Common myeloid progenitor, CD34-positive (primary cell): ENCODE measurements around the gene AUTS2.
A peak's percentile ranks its signal among the peaks of the same experiment; 100 is the strongest.

Experiments used
- CTCF ChIA-PET: fragments of 350-600 bp; sonication (Branson Sonifier 250); formaldehyde crosslinking; loops from one replicate; lab custom pipeline; 2021; ENCODE audit warnings: antibody characterized with exemption; lab: Charles Lee
- POLR2A ChIA-PET: fragments of 350-600 bp; sonication (Branson Sonifier 250); formaldehyde crosslinking; loops from one replicate; lab custom pipeline; 2021; ENCODE audit warnings: antibody characterized with exemption; lab: Charles Lee
- DNase-seq, 3 donors: peaks; one replicate each; pipeline versions ENCODE4 v3.0.0 to v3.0.0-alpha.2; 2013
- H3K27ac ChIP-seq, 2 experiments: 1 replicate in 1 of 2; 2 replicates in 1 of 2; pipeline ENCODE4 v1.7.0; 2013; ENCODE audit warnings: inconsistent platforms in 2 of 2, low read length in 2 of 2, mild to moderate bottlenecking in 2 of 2, low read depth in 1 of 2, moderate library complexity in 1 of 2; ENCODE audit not compliant: severe bottlenecking in 2 of 2, insufficient read depth in 1 of 2, poor library complexity in 1 of 2
- H3K27me3 ChIP-seq, 5 experiments: replicated peaks in 2 of 5; 1 replicate in 3 of 5; 2 replicates in 2 of 5; pipeline versions ENCODE4 v1.6.1 to v1.7.0; 2013; ENCODE audit warnings: low read length in 4 of 5, mild to moderate bottlenecking in 2 of 5, moderate library complexity in 2 of 5, inconsistent platforms in 1 of 5; ENCODE audit not compliant: insufficient read depth in 5 of 5, control insufficient read depth in 4 of 5
- H3K36me3 ChIP-seq, 4 experiments: 1 replicate in 2 of 4; 2 replicates in 2 of 4; pipeline versions ENCODE4 v1.6.1 to v1.7.0; 2013; ENCODE audit warnings: low read length in 3 of 4, control low read depth in 1 of 4, mild to moderate bottlenecking in 1 of 4; ENCODE audit not compliant: control insufficient read depth in 4 of 4, insufficient read depth in 4 of 4
- H3K4me1 ChIP-seq, 4 experiments: 1 replicate in 3 of 4; 2 replicates in 1 of 4; pipeline versions ENCODE4 v1.6.1 to v1.7.1; 2013; ENCODE audit warnings: low read length in 3 of 4, mild to moderate bottlenecking in 3 of 4, control low read depth in 1 of 4, inconsistent platforms in 1 of 4, moderate library complexity in 1 of 4; ENCODE audit not compliant: control insufficient read depth in 4 of 4, insufficient read depth in 4 of 4; ENCODE audit errors: control extremely low read depth in 1 of 4
- H3K4me3 ChIP-seq, 7 experiments: 1 replicate in 4 of 7; 2 replicates in 3 of 7; pipeline versions ENCODE4 v1.5.1 to v1.7.0; 2013; ENCODE audit warnings: mild to moderate bottlenecking in 7 of 7, low read length in 6 of 7, moderate library complexity in 6 of 7, inconsistent platforms in 2 of 7, low read depth in 2 of 7, control low read depth in 1 of 7; ENCODE audit not compliant: insufficient read depth in 4 of 7, control insufficient read depth in 1 of 7; ENCODE audit errors: extremely low read depth in 1 of 7
- H3K9me3 ChIP-seq, 5 experiments: 1 replicate in 4 of 5; 2 replicates in 1 of 5; pipeline versions ENCODE4 v1.6.1 to v1.7.1; 2013; ENCODE audit warnings: low read length in 4 of 5, mild to moderate bottlenecking in 2 of 5, inconsistent platforms in 1 of 5, low read depth in 1 of 5, moderate library complexity in 1 of 5; ENCODE audit not compliant: control insufficient read depth in 4 of 5, insufficient read depth in 2 of 5; ENCODE audit errors: control extremely low read depth in 1 of 5
- WGBS: methylation state at CpG from one replicate; pipeline ENCODE4 v1.1.5; 2013; ENCODE audit not compliant: insufficient coverage; 5-methylcytosine and 5-hydroxymethylcytosine counted together

The AUTS2 gene

GRCh38 chr7:70120851-70121250, 522.6 kb downstream of the AUTS2 start:
- no peak overlapping the region for H3K4me3 ChIP-seq
- H3K9me3 ChIP-seq: peaks cover 2 to 31% (median 12%) of the 10 kb centered on the region in 5 experiments
- ChIA-PET CTCF (no interaction called here), POLR2A (no interaction called here)
- no CpG with 5 or more reads among the region's 1 CpG for WGBS
- H3K4me1 ChIP-seq: no peaks in the 10 kb centered on the region
- no peaks in the 10 kb centered on the region for H3K27me3 ChIP-seq
- no peak for DNase-seq
- no peak overlapping the region for H3K27ac ChIP-seq
- H3K36me3 ChIP-seq: peaks cover 0 to 11% (median 0%) of the 10 kb centered on the region in 4 experiments

- Histone ChIP-seq H3K27ac (no peak overlapping the region), H3K36me3 (no peaks in the 10 kb centered on the region), H3K4me3 (no peak overlapping the region), H3K27me3 (no peaks in the 10 kb centered on the region), H3K9me3 (no peaks in the 10 kb centered on the region), H3K4me1 (peaks cover 0 to 4% (median 0%) of the 10 kb centered on the region in 4 experiments)
- POLR2A ChIA-PET: no interaction called here
- peak in 2 of 3 donors; percentile 9 to 19 for DNase-seq
- CTCF ChIA-PET: interaction anchor here (0.6 kb wide), 1 partner anchor 609 kb away, joined by 3 read pairs; no protein-coding TSS in a partner anchor
- WGBS: no CpG with 5 or more reads among the region's 3 CpGs
Measured at GRCh38 chr7:70131817-70132216, 533.5 kb downstream of the AUTS2 start.

GRCh38 chr7:70132226-70132851, 534.1 kb downstream of the AUTS2 start:
- Histone ChIP-seq H3K36me3 (no peaks in the 10 kb centered on the region), H3K27me3 (no peaks in the 10 kb centered on the region)

GRCh38 chr7:70132852-70133690, 534.8 kb downstream of the AUTS2 start:
- 86% methylated on average over 1 of the region's 1 CpG for WGBS

More at GRCh38 chr7:70132226-70132851, 534.1 kb downstream of the AUTS2 start:
- 95% methylated on average over 4 of the region's 11 CpGs for WGBS
- no peak overlapping the region for H3K4me3 ChIP-seq
- H3K9me3 ChIP-seq: no peaks in the 10 kb centered on the region
- DNase-seq: no peak
- H3K27ac ChIP-seq: no peak overlapping the region
- ChIA-PET POLR2A (no interaction called here), CTCF (no interaction called here)
- H3K4me1 ChIP-seq: peaks cover 0 to 4% (median 0%) of the 10 kb centered on the region in 4 experiments

GRCh38 chr7:70134029-70134770, 535.9 kb downstream of the AUTS2 start:
- no peaks in the 10 kb centered on the region for H3K36me3 ChIP-seq
- CTCF ChIA-PET: no interaction called here
- H3K4me1 ChIP-seq: peaks cover 0 to 4% (median 0%) of the 10 kb centered on the region in 4 experiments
- H3K27ac ChIP-seq: no peak overlapping the region
- no peak for DNase-seq
- WGBS: 98% methylated on average over 7 of the region's 8 CpGs
- H3K9me3 ChIP-seq: no peaks in the 10 kb centered on the region
- POLR2A ChIA-PET: no interaction called here
- H3K27me3 ChIP-seq: no peaks in the 10 kb centered on the region
- H3K4me3 ChIP-seq: no peak overlapping the region

More at GRCh38 chr7:70132852-70133690, 534.8 kb downstream of the AUTS2 start:
- no peak for DNase-seq
- Histone ChIP-seq H3K4me3 (no peak overlapping the region), H3K36me3 (no peaks in the 10 kb centered on the region), H3K27ac (no peak overlapping the region), H3K9me3 (no peaks in the 10 kb centered on the region), H3K27me3 (no peaks in the 10 kb centered on the region), H3K4me1 (peaks cover 0 to 4% (median 0%) of the 10 kb centered on the region in 4 experiments)
- POLR2A ChIA-PET: no interaction called here
- CTCF ChIA-PET: no interaction called here

- 100% methylated on average over 2 of the region's 3 CpGs for WGBS
- ChIA-PET CTCF (no interaction called here), POLR2A (no interaction called here)
- Histone ChIP-seq H3K27me3 (no peaks in the 10 kb centered on the region), H3K27ac (no peak overlapping the region), H3K36me3 (no peaks in the 10 kb centered on the region), H3K4me3 (no peak overlapping the region), H3K4me1 (peaks cover 0 to 4% (median 0%) of the 10 kb centered on the region in 4 experiments), H3K9me3 (no peaks in the 10 kb centered on the region)
- DNase-seq: no peak
Measured at GRCh38 chr7:70135656-70136055, 537.4 kb downstream of the AUTS2 start.
